HCT116 (cell line): ENCODE measurements around the gene TIGD4. TPM values are rescaled to one million over a fixed set of nuclear protein-coding genes. Genes with fewer than 3 reads are reported as not detected.
"Not testable (repeated sequence)": the region's sequence is repeated elsewhere in the genome, so short reads cannot be mapped to it uniquely, and the experiment has no call there.

Experiments
- ATAC-seq: fragments of 200-7000 bp; cut with Tn5 transposase; 2 replicates; pipeline ENCODE4 v1.9.1; 2020; ENCODE audit warnings: mild to moderate bottlenecking, moderate library complexity
- BruUV-seq: library from RNA; stranded (reverse); fragments of 400-500 nt; replicated peaks from 2 replicates; lab custom pipeline; 2021; lab: Mats Ljungman, UMichigan
- CTCF ChIA-PET: fragments of 300-600 bp; sonication (Branson Sonifier 250); formaldehyde crosslinking; loops from one replicate; lab custom pipeline; 2021; ENCODE audit warnings: antibody characterized with exemption; lab: Charles Lee
- POLR2A ChIA-PET: fragments of 300-600, 350-600 bp; sonication (Branson Sonifier 250); formaldehyde crosslinking; loops from one replicate; lab custom pipeline; 2021; ENCODE audit warnings: antibody characterized with exemption; lab: Charles Lee
- RAD21 ChIA-PET, 2 experiments: fragments of 300-600 bp; sonication (Branson Sonifier 250); formaldehyde crosslinking; loops; one replicate each; lab custom pipeline; 2023; ENCODE audit warnings: low total read pairs in 2 of 2; ENCODE audit not compliant: uncharacterized antibody in 2 of 2, unreplicated experiment in 2 of 2, low non-redundant PET in 1 of 2; lab: Charles Lee
- DNase-seq: peaks from one replicate; pipeline ENCODE4 v3.0.0-alpha.2; 2010; ENCODE audit warnings: low read depth, low spot score
- H2AFZ ChIP-seq: fragments of 200-600 bp; shearing (Covaris generic), sonication (generic); 2 replicates; pipeline ENCODE4 v1.6.1; 2017; ENCODE audit warnings: low read depth, mixed run types, mixed read lengths, antibody characterized with exemption, low read length; ENCODE audit not compliant: poor library complexity, severe bottlenecking
- H3K27ac ChIP-seq: 2 replicates; pipeline ENCODE4 v1.5.1; 2012; ENCODE audit warnings: low read depth, low read length
- H3K27me3 ChIP-seq: fragments of 200-600 bp; sonication (generic); 2 replicates; pipeline ENCODE4 v1.6.1; 2016; ENCODE audit warnings: mixed run types, low read length, mixed read lengths; ENCODE audit not compliant: insufficient read depth
- H3K36me3 ChIP-seq, 2 experiments: fragments of 200-500 bp in 1 of 2; fragments of 200-600 bp in 1 of 2; sonication (Bioruptor generic) in 1 of 2; sonication (generic) in 1 of 2; 2 replicates each; pipeline versions ENCODE4 v1.5.1 to v1.6.1; 2014 to 2016; ENCODE audit warnings: low read length in 2 of 2, inconsistent platforms in 1 of 2, mixed read lengths in 1 of 2, mixed run types in 1 of 2; ENCODE audit not compliant: insufficient read depth in 2 of 2, control insufficient read depth in 1 of 2
- H3K4me1 ChIP-seq, 2 experiments: fragments of 200-600 bp in 1 of 2; sonication (generic) in 1 of 2; 2 replicates each; pipeline versions ENCODE4 v1.5.1 to v1.6.1; 2012 to 2017; ENCODE audit warnings: low read length in 2 of 2, inconsistent platforms in 1 of 2, mild to moderate bottlenecking in 1 of 2, mixed read lengths in 1 of 2, mixed run types in 1 of 2, moderate library complexity in 1 of 2; ENCODE audit not compliant: insufficient read depth in 2 of 2, control insufficient read depth in 1 of 2
- H3K4me2 ChIP-seq: fragments of 200-600 bp; sonication (generic); 2 replicates; pipeline ENCODE4 v1.6.1; 2017; ENCODE audit warnings: mixed run types, low read length, mixed read lengths
- H3K4me3 ChIP-seq, 2 experiments: fragments of 200-600 bp in 1 of 2; sonication (generic) in 1 of 2; replicated peaks in 1 of 2; 2 replicates each; pipeline ENCODE4 v1.5.1; 2011 to 2016; ENCODE audit warnings: low read length in 2 of 2, control low read depth in 1 of 2, low read depth in 1 of 2, mild to moderate bottlenecking in 1 of 2, mixed read lengths in 1 of 2, mixed run types in 1 of 2
- H3K79me2 ChIP-seq: fragments of 200-600 bp; sonication (generic); 2 replicates; pipeline ENCODE4 v1.6.1; 2017; ENCODE audit warnings: mild to moderate bottlenecking, mixed run types, low read length, moderate library complexity, mixed read lengths; ENCODE audit not compliant: insufficient read depth
- H3K9ac ChIP-seq: fragments of 200-600 bp; sonication (generic); 2 replicates; pipeline ENCODE4 v1.6.1; 2016; ENCODE audit warnings: low read length, mixed read lengths
- H3K9me2 ChIP-seq: fragments of 200-600 bp; sonication (generic), shearing (Covaris generic); 2 replicates; pipeline ENCODE4 v1.6.1; 2017; ENCODE audit warnings: mixed run types, mild to moderate bottlenecking, moderate library complexity; ENCODE audit not compliant: insufficient read depth
- H3K9me3 ChIP-seq, 2 experiments: fragments of 200-500 bp in 1 of 2; fragments of 200-600 bp in 1 of 2; sonication (Bioruptor generic) in 1 of 2; sonication (generic) in 1 of 2; 2 replicates each; pipeline ENCODE4 v1.6.1; 2014 to 2017; ENCODE audit warnings: low read length in 2 of 2, mixed read lengths in 2 of 2, inconsistent platforms in 1 of 2, low read depth in 1 of 2, mild to moderate bottlenecking in 1 of 2, mixed run types in 1 of 2, moderate library complexity in 1 of 2; ENCODE audit not compliant: control insufficient read depth in 1 of 2, insufficient read depth in 1 of 2
- H4K20me1 ChIP-seq: fragments of 200-600 bp; sonication (generic), shearing (Covaris generic); 2 replicates; pipeline ENCODE4 v1.6.1; 2017; ENCODE audit warnings: mixed run types, mild to moderate bottlenecking, moderate library complexity; ENCODE audit not compliant: insufficient read depth
- CBX3 ChIP-seq: IDR thresholded peaks from 2 replicates; pipeline ENCODE4 v1.6.1; 2012; ENCODE audit warnings: low read depth
- CEBPB ChIP-seq: IDR thresholded peaks from 2 replicates; pipeline ENCODE4 v1.6.1; 2012; ENCODE audit warnings: low read depth
- EGR1 ChIP-seq: IDR thresholded peaks from 2 replicates; pipeline ENCODE4 v1.6.1; 2012; ENCODE audit warnings: low read depth
- ELF1 ChIP-seq: IDR thresholded peaks from 2 replicates; pipeline ENCODE4 v1.6.1; 2012; ENCODE audit warnings: low read depth, borderline replicate concordance
- EZH2 ChIP-seq: fragments of 200-600 bp; sonication (generic); IDR thresholded peaks from 2 replicates; pipeline ENCODE4 v1.6.1; 2017; ENCODE audit warnings: antibody characterized with exemption, mixed run types
- MAX ChIP-seq: IDR thresholded peaks from 2 replicates; pipeline ENCODE4 v1.6.1; 2012
- POLR2AphosphoS5 ChIP-seq: IDR thresholded peaks from 2 replicates; pipeline ENCODE4 v1.6.1; 2011; ENCODE audit warnings: mild to moderate bottlenecking, low read depth, low read length, moderate library complexity
- RAD21 ChIP-seq: IDR thresholded peaks from 2 replicates; pipeline ENCODE4 v1.6.1; 2012; ENCODE audit warnings: low read depth, mild to moderate bottlenecking
- REST ChIP-seq: IDR thresholded peaks from 2 replicates; pipeline ENCODE4 v1.6.1; 2012; ENCODE audit warnings: low read depth
- SIN3A ChIP-seq: IDR thresholded peaks from 2 replicates; pipeline ENCODE4 v1.6.1; 2012; ENCODE audit warnings: low read depth
- SRF ChIP-seq: IDR thresholded peaks from 2 replicates; pipeline ENCODE4 v1.6.1; 2012; ENCODE audit warnings: low read depth
- YY1 ChIP-seq: IDR thresholded peaks from 2 replicates; pipeline ENCODE4 v1.6.1; 2011; ENCODE audit warnings: low read length, low read depth, moderate library complexity, mild to moderate bottlenecking; ENCODE audit not compliant: insufficient replicate concordance; ENCODE audit errors: extremely low read depth
- ZBTB33 ChIP-seq: IDR thresholded peaks from 2 replicates; pipeline ENCODE4 v1.6.1; 2011; ENCODE audit warnings: mild to moderate bottlenecking, low read length, moderate library complexity; ENCODE audit not compliant: insufficient replicate concordance; ENCODE audit errors: extremely low read depth
- ZFX ChIP-seq: fragments of 450-650 bp; IDR thresholded peaks from 2 replicates; pipeline ENCODE4 v1.6.1; 2017
- intact Hi-C: fragments of 100-400 bp; cut with micrococcal nuclease; formaldehyde crosslinking; loops from 2 replicates; pipeline ENCODE4 v1.10.0; 2022
- total RNA-seq: library from RNA; stranded (reverse); gene quantifications from one replicate; pipeline ENCODE4 v1.2.1, GENCODE V29; 2021; ENCODE audit not compliant: unreplicated experiment

Gene TIGD4
- total RNA-seq, 1 experiment from 2014 or later: 0.42 TPM

- H4K20me1 ChIP-seq, H3K79me2 ChIP-seq, H3K4me3 ChIP-seq, RAD21 ChIA-PET, H3K9ac ChIP-seq, DNase-seq, H3K9me2 ChIP-seq, H3K27ac ChIP-seq, POLR2A ChIA-PET, H2AFZ ChIP-seq, H3K9me3 ChIP-seq, intact Hi-C loops, H3K36me3 ChIP-seq, H3K4me1 ChIP-seq, H3K4me2 ChIP-seq, ATAC-seq, H3K27me3 ChIP-seq, CTCF ChIA-PET, BruUV-seq: not testable (repeated sequence)
Measured at GRCh38 chr4:152765069-152765737, 14.3 kb downstream of the TIGD4 start.

- no peak for DNase-seq
- no peak overlapping the region for H3K4me2 ChIP-seq
- ChIA-PET CTCF (no interaction called here), RAD21 (no interaction called here), POLR2A (no interaction called here)
- no peaks in the 10 kb centered on the region for H3K36me3 ChIP-seq
- H2AFZ ChIP-seq: no peak overlapping the region
- H4K20me1 ChIP-seq: no peaks in the 10 kb centered on the region
- no peaks in the 10 kb centered on the region for H3K9me2 ChIP-seq
- H3K9me3 ChIP-seq: no peaks in the 10 kb centered on the region
- H3K9ac ChIP-seq: no peak overlapping the region
- TF ChIP-seq ZFX (no peak), RAD21 (no peak), SRF (no peak), POLR2AphosphoS5 (no peak), EGR1 (no peak), EZH2 (no peak), ZBTB33 (no peak), REST (no peak), CBX3 (no peak), MAX (no peak), CEBPB (no peak), SIN3A (no peak), YY1 (no peak), ELF1 (no peak)
- no peaks in the 10 kb centered on the region for H3K4me1 ChIP-seq
- ATAC-seq: no peak
- H3K4me3 ChIP-seq: no peak overlapping the region
- no peak overlapping the region for H3K27ac ChIP-seq
- intact Hi-C loops: no loop called here
- BruUV-seq: no TSS peak
- H3K27me3 ChIP-seq: no peaks in the 10 kb centered on the region
- H3K79me2 ChIP-seq: no peaks in the 10 kb centered on the region
Measured at GRCh38 chr4:152763796-152764195, 15.7 kb downstream of the TIGD4 start.
